ENCODE measurements around the gene RGP1. TPM values are rescaled to one million over a fixed set of nuclear protein-coding genes. Genes with fewer than 3 reads are reported as not detected.

RGP1 gene
- total and polyA plus RNA-seq, 9 of the 15 experiments (the other 6 are each of a cell fraction or from before 2014, with no cell fraction given): 0.42 to 13.8 (median 6.7) TPM

GRCh38 chr9:35732185-35732799 lies 16.8 kb upstream of the RGP1 start, which contains the start of the genes CREB3 and TLN1 (continued):
- peak; percentile 23 for TF ChIP-seq PRDM10 (IDR thresholded peaks at IDR 0.05; ENCODE audit: partially characterized antibody)
- no peak for TF ChIP-seq SNRNP70 (optimal IDR thresholded peaks at IDR 0.05; ENCODE audit: low read depth, low read length)
- TF ChIP-seq STAT5A (IDR thresholded peaks at IDR 0.05; ENCODE audit: borderline replicate concordance, low read length): no peak
- peak; percentile 35 to 64; a peak in 3 of 4 replicates for TF ChIP-seq MNT (conservative IDR thresholded peaks at IDR 0.05)
- TF ChIP-seq FOS (IDR thresholded peaks at IDR 0.05; ENCODE audit: extremely low read depth, insufficient read length): no peak
- TF ChIP-seq YY1 (IDR thresholded peaks at IDR 0.05; ENCODE audit: borderline replicate concordance in 1 of 3, control insufficient read depth in 1 of 3, extremely low read depth in 1 of 3, insufficient read depth in 3 of 3, insufficient read length in 1 of 3, insufficient replicate concordance in 2 of 3, low read depth in 1 of 3, low read length in 2 of 3): peak in 1 of 3 experiments; percentile 40
- TF ChIP-seq POLR2AphosphoS5 (IDR thresholded peaks at IDR 0.05; ENCODE audit: control insufficient read depth, insufficient read depth, low read depth, low read length): peak; percentile 14; the same call in 1 of the 2 replicates
- peak; percentile 95 for TF ChIP-seq POLR2G (IDR thresholded peaks at IDR 0.05; ENCODE audit: low read depth, low read length)
- no peak; the same call in 1 of the 2 replicates for TF ChIP-seq ZBTB1 (CRISPR knock-in tag; IDR thresholded peaks at IDR 0.05; ENCODE audit: borderline replicate concordance, low read depth)
- TF ChIP-seq ZNF277 (CRISPR knock-in tag; IDR thresholded peaks at IDR 0.05; ENCODE audit: borderline replicate concordance): no peak
- TF ChIP-seq RAD51 (IDR thresholded peaks at IDR 0.05; ENCODE audit: borderline replicate concordance, low read depth): no peak
- peak; percentile 93 for TF ChIP-seq ETV5 (CRISPR knock-in tag; IDR thresholded peaks at IDR 0.05; ENCODE audit: low read depth)
- TF ChIP-seq ZFP36 (IDR thresholded peaks at IDR 0.05; ENCODE audit: low read depth, low read length, partially characterized antibody): peak; percentile 8
- no peak for TF ChIP-seq NR2C1 (IDR thresholded peaks at IDR 0.05)
- TF ChIP-seq NR2C1 (tag; IDR thresholded peaks at IDR 0.05): peak; percentile 45
- no peak for TF ChIP-seq EHMT2 (IDR thresholded peaks at IDR 0.05)
- no peak for TF ChIP-seq ZBTB49 (CRISPR knock-in tag; IDR thresholded peaks at IDR 0.05; ENCODE audit: borderline replicate concordance)
